Naive B cell (primary cell): ENCODE results near the gene TPSG1. TPM values are rescaled to one million over a fixed set of nuclear protein-coding genes. Genes with fewer than 3 reads are reported as not detected.
"Not testable (repeated sequence)": the region's sequence is repeated elsewhere in the genome, so short reads cannot be mapped to it uniquely, and the experiment has no call there.

ENCODE experiments used
- ATAC-seq, 2 donors: fragments of 150-1000 bp; cut with Tn5 transposase; 2 replicates each; pipeline ENCODE4 v1.10.0; 2021; ENCODE audit warnings: low read depth in 2 of 2, mild to moderate bottlenecking in 2 of 2, moderate library complexity in 2 of 2
- DNase-seq: peaks from one replicate; pipeline ENCODE4 v3.0.0; 2022
- H3K27ac Mint-ChIP-seq, 6 donors: one replicate each; pipeline ENCODE4 v1.8.0; 2020 to 2022; ENCODE audit warnings: mild to moderate bottlenecking in 6 of 6, mixed read lengths in 6 of 6, moderate library complexity in 5 of 6, inconsistent platforms in 2 of 6
- H3K27me3 Mint-ChIP-seq, 3 donors: one replicate each; pipeline ENCODE4 v1.8.0; 2021 to 2022; ENCODE audit warnings: mixed read lengths in 3 of 3, mild to moderate bottlenecking in 1 of 3
- H3K36me3 Mint-ChIP-seq, 2 donors: one replicate each; pipeline ENCODE4 v1.8.0; 2020 to 2022; ENCODE audit warnings: mixed read lengths in 2 of 2, inconsistent platforms in 1 of 2, mild to moderate bottlenecking in 1 of 2
- H3K4me1 Mint-ChIP-seq, 3 donors: one replicate each; pipeline ENCODE4 v1.8.0; 2020 to 2022; ENCODE audit warnings: mixed read lengths in 3 of 3, inconsistent platforms in 1 of 3, mild to moderate bottlenecking in 1 of 3, moderate library complexity in 1 of 3
- H3K4me3 Mint-ChIP-seq, 8 donors: one replicate each; pipeline ENCODE4 v1.8.0; 2020 to 2022; ENCODE audit warnings: mild to moderate bottlenecking in 8 of 8, mixed read lengths in 8 of 8, moderate library complexity in 8 of 8, inconsistent platforms in 2 of 8
- H3K9me3 Mint-ChIP-seq, 7 donors: one replicate each; pipeline ENCODE4 v1.8.0; 2020 to 2022; ENCODE audit warnings: mixed read lengths in 7 of 7, mild to moderate bottlenecking in 5 of 7, inconsistent platforms in 2 of 7, moderate library complexity in 1 of 7
- polyA plus RNA-seq, 6 donors: library from polyadenylated mRNA; unstranded; fragments of 300-500 nt; fragmentation: Illumina TruSeq; gene quantifications; one replicate each; pipeline ENCODE4 v1.2.3, GENCODE V29; 2021; ENCODE audit warnings: low read depth in 6 of 6

TPSG1 gene
- polyA plus RNA-seq, 6 donors from 2014 or later, result not detected

GRCh38 chr16:1236659-1237058, 11.6 kb upstream of the TPSG1 start:
- ATAC-seq, result peak; percentile 67 to 70
- DNase-seq, H3K9me3 Mint-ChIP-seq, H3K4me1 Mint-ChIP-seq, H3K27me3 Mint-ChIP-seq, H3K27ac Mint-ChIP-seq, H3K4me3 Mint-ChIP-seq, H3K36me3 Mint-ChIP-seq: not testable (repeated sequence)

- H3K27ac Mint-ChIP-seq, H3K36me3 Mint-ChIP-seq, H3K4me1 Mint-ChIP-seq, DNase-seq, ATAC-seq, H3K27me3 Mint-ChIP-seq, H3K4me3 Mint-ChIP-seq, H3K9me3 Mint-ChIP-seq: not testable (repeated sequence)
Observed at GRCh38 chr16:1232049-1232748, 7.1 kb upstream of the TPSG1 start.

- ATAC-seq, H3K9me3 Mint-ChIP-seq, DNase-seq, H3K36me3 Mint-ChIP-seq, H3K4me1 Mint-ChIP-seq, H3K4me3 Mint-ChIP-seq, H3K27ac Mint-ChIP-seq: not testable (repeated sequence)
- peaks cover 0 to 15% (median 0%) of the 10 kb centered on the region in 3 donors for H3K27me3 Mint-ChIP-seq
Observed at GRCh38 chr16:1231301-1231700, 6.2 kb upstream of the TPSG1 start.

DNA sequence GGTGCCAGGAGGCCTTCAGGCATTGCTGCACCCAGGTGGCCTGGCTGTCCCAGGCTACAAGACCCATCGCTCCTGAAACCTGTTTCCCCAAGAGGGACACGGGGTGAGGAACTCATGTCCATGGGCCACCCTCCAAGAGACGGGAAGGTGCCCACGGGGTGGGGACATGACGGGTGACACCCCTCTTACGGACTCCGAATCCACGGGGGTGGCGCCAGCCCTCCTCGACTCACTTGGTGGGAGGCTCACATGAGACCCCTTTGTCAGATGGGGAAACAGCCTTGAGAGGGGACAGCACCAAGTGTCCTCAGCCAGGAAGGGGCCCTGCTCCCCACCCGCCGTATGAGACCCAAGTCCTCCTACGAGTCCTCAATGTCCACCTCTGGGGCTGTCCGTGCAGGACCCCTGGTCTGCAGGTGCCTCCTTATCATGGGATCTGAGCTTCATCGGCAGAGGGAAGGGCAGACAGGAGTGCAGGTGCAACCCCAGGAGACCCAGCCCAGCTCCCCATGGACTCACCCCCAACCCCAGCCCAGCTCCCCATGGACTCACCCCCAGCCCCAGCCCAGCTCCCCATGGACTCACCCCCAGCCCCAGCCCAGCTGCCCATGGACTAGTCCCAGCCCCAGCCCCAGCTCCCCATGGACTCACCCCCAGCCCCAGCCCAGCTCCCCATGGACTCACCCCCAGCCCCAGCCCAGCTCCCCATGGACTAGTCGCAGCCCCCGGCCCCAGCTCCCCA, 5.6 kb upstream of the TPSG1 start:
- not testable (repeated sequence) for H3K27ac Mint-ChIP-seq, H3K4me1 Mint-ChIP-seq, H3K36me3 Mint-ChIP-seq, H3K9me3 Mint-ChIP-seq, H3K4me3 Mint-ChIP-seq, ATAC-seq, DNase-seq
- peaks cover 0 to 15% (median 0%) of the 10 kb centered on the region in 3 donors for H3K27me3 Mint-ChIP-seq

GRCh38 chr16:1230084-1230470, 5.0 kb upstream of the TPSG1 start, which contains the start of gene TPSB2:
TSS of gene TPSB2 (minus strand) at chr16:1230184. CDS start at chr16:1229951, 233 bp downstream.
- DNase-seq, H3K27ac Mint-ChIP-seq, H3K9me3 Mint-ChIP-seq, H3K36me3 Mint-ChIP-seq, H3K4me3 Mint-ChIP-seq, H3K4me1 Mint-ChIP-seq, ATAC-seq: not testable (repeated sequence)
- H3K27me3 Mint-ChIP-seq, result peaks cover 0 to 15% (median 0%) of the 10 kb centered on the region in 3 donors

- H3K27ac Mint-ChIP-seq, ATAC-seq, H3K4me3 Mint-ChIP-seq, H3K36me3 Mint-ChIP-seq, H3K9me3 Mint-ChIP-seq, H3K4me1 Mint-ChIP-seq, DNase-seq: not testable (repeated sequence)
- peaks cover 0 to 15% (median 0%) of the 10 kb centered on the region in 3 donors for H3K27me3 Mint-ChIP-seq
Observed at GRCh38 chr16:1229476-1229875, 4.4 kb upstream of the TPSG1 start.

DNA sequence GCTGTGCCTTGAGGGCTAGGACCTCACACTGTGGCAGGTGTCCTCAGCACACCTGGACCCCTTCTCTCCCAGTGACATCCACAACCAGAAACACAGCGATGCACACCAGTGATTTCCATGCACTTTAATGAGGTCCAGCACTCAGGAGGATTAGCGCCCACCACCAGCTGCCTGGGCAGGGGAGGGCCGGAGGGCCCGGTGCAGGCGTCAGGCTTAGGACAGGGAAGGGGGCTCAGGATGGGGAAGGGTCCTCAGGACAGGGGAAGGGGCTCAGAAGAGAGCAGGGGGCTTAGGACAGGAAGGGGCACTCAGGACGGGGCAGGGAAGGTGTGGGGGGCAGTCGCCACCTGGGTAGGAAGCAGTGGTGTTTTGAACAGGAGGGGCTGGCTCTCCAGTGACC, 3.2 kb upstream of the TPSG1 start:
- not testable (repeated sequence) for DNase-seq, H3K4me3 Mint-ChIP-seq, H3K9me3 Mint-ChIP-seq, ATAC-seq, H3K36me3 Mint-ChIP-seq, H3K27ac Mint-ChIP-seq, H3K4me1 Mint-ChIP-seq
- H3K27me3 Mint-ChIP-seq, result peaks cover 0 to 15% (median 0%) of the 10 kb centered on the region in 3 donors

DNA sequence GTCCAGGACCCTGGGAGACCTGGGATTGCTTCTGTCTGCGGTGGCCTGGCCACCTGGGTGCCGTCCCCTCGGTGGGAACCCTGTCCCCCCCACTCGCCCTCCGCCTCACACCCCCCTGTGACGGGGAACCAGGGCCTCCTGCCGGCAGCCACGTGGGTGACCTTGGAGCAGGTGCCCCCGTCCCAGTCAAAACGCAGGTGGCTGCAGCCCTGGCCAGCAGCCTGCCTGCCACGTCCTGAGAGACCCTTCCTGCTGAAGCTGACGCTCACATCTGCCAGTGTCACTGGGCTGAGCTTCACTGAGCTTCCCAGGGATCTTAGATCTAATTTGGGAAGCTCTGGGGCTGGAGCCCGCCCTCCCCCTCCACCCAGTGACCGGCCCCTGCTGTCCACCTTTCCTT, 1.6 kb upstream of the TPSG1 start:
- not testable (repeated sequence) for H3K36me3 Mint-ChIP-seq, H3K4me3 Mint-ChIP-seq, ATAC-seq, DNase-seq, H3K9me3 Mint-ChIP-seq, H3K4me1 Mint-ChIP-seq, H3K27ac Mint-ChIP-seq
- H3K27me3 Mint-ChIP-seq, result peaks cover 0 to 15% (median 2%) of the 10 kb centered on the region in 3 donors

DNA sequence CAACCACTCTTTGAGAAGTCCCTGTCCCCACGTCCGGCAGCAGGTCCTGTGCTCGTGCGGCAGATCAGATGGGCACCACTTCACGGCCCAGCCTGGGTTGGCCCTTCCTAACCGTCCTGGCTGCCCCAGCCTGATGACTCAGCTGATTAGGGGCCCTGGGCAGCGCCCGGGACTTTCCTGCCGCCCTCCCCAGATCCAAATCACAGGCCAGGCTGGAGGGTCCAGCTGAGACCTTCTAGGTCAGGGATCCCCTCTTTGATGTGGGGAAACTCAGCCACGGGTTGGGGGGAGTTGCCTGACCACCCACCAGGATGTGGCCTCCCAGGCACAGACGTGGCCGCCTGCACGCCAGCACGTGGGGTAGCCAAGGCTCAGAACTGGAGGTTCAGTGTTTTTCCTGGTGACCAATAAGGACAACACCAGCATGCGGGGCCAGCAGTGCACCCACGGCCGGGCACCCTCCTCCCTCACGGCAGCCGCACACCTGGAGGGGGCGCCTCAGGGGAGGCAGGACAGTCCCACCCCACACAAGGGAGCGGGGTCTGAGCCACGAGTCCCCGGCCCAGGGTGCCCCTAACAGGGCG, 752 bp upstream of the TPSG1 start:
- not testable (repeated sequence) for H3K4me1 Mint-ChIP-seq, ATAC-seq, H3K36me3 Mint-ChIP-seq, DNase-seq, H3K27ac Mint-ChIP-seq, H3K9me3 Mint-ChIP-seq
- Mint-ChIP-seq H3K4me3 (peak overlapping the region in 1 of 8 donors; percentile 15), H3K27me3 (peaks cover 0 to 15% (median 7%) of the 10 kb centered on the region in 3 donors)

GRCh38 chr16:1224558-1224957, 510 bp downstream of the TPSG1 start:
- Mint-ChIP-seq H3K27ac (no peak overlapping the region), H3K4me1 (no peaks in the 10 kb centered on the region), H3K27me3 (peaks cover 0 to 15% (median 7%) of the 10 kb centered on the region in 3 donors), H3K36me3 (no peaks in the 10 kb centered on the region), H3K4me3 (no peak overlapping the region), H3K9me3 (no peaks in the 10 kb centered on the region)
- no peak for ATAC-seq
- DNase-seq, result no peak

GRCh38 chr16:1223355-1224214, 1.5 kb downstream of the TPSG1 start:
- Mint-ChIP-seq H3K4me1 (no peaks in the 10 kb centered on the region), H3K4me3 (no peak overlapping the region), H3K27me3 (peaks cover 0 to 15% (median 7%) of the 10 kb centered on the region in 3 donors), H3K9me3 (no peaks in the 10 kb centered on the region), H3K27ac (no peak overlapping the region), H3K36me3 (no peaks in the 10 kb centered on the region)
- DNase-seq, result no peak
- no peak for ATAC-seq

DNA sequence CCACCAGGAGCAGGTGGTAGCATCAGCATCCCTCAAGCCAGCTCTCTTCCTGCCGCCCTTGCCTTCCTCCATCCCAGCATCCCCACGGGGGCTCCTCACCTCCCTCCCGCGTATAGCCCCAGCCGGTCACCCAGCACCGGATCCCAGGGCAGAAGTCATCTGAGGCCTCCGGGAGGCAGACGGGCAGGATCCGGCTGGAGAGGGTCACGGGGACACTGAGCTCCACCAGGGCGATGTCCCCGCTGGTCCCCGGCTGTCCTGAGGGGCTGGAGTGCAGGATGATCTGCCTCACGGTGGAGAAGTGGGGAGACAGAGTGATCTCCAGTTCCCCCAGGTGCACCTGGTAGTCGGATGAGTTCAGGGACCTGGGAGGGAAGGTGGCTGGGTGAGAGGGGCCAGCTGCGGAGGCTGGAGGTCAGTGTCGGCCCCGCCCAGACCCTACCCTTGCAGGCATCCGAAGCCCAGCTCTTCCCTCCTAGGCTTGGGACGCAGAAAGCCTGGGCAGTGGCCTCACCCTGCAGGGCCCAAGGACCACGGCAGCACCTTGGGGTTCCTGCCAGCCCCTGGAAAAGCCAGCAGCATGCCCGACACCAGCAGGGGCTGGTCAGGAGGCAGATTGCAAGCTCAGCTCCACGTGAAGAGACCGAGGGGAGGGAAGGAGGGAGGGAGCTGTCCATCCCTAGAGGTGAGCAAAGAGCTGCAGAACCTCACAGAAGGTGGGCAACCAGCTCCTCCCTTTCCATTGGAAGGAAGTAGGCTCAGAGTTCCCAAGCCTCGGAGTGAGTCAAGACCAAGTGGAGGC, 2.3 kb downstream of the TPSG1 start:
- Mint-ChIP-seq H3K27me3 (peaks cover 0 to 9% (median 7%) of the 10 kb centered on the region in 3 donors), H3K9me3 (no peaks in the 10 kb centered on the region)

More for the DNA sequence above, 2.3 kb downstream of the TPSG1 start:
- Mint-ChIP-seq H3K27ac (peak overlapping the region in 1 of 6 donors; percentile 71), H3K4me1 (no peaks in the 10 kb centered on the region), H3K36me3 (no peaks in the 10 kb centered on the region), H3K4me3 (no peak overlapping the region)
- ATAC-seq (no peak), DNase-seq (no peak)
